ENCODE data around the gene RNF31. TPM values are rescaled to one million over a fixed set of nuclear protein-coding genes. Genes with fewer than 3 reads are reported as not detected.

RNF31 gene
- total RNA-seq, 2 experiments from 2014 or later: 46.0 to 57.8 TPM

DNA sequence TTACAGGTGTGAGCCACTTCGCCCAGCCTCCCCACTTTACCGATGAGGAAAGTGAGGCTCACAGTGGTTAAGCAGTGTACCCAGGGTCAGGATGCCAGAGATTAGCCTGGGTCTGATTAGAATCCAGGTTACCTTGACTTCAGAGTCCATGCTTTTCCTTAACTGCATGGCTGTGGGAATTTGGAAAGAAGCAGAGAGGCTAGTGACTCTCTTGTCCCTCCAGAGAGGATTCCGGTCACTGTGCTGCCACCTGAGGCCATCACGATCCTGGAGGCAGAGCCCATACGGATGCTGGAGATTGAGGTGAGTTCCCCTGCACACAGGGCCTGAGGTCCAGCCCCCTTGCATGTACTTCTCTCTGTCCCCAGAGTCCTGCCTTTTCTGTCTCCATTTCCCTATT is 29.3 kb downstream of the RNF31 start:
- no peak overlapping the region for H3K27ac ChIP-seq (ENCODE audit: low read depth in 1 of 2, low read length in 2 of 2)
- peaks cover 70% of the 10 kb centered on the region for H3K36me3 Mint-ChIP-seq (ENCODE audit: low read depth)
- H3K27me3 Mint-ChIP-seq: no peaks in the 10 kb centered on the region
- CTCF ChIA-PET: interaction anchor here (2.0 kb wide), 1 partner anchor 16 kb away, joined by 9 read pairs; the partner anchor contains the start of gene IRF9
- POLR2A ChIA-PET: interaction anchor here (0.9 to 2.3 kb wide), 3 partner anchors 15 to 62 kb away, joined by 3 to 11 read pairs (median 4); partner anchors contain the start of genes DCAF11, IRF9, NRL and PSME1
- H3K9me3 Mint-ChIP-seq: no peaks in the 10 kb centered on the region
- DNase-seq (no peak), ATAC-seq (ENCODE audit: poor library complexity) (no peak)
- no peak overlapping the region for H3K4me3 ChIP-seq (ENCODE audit: low read length)
- H3K27me3 ChIP-seq (ENCODE audit: control insufficient read depth in 1 of 2, insufficient read depth in 2 of 2, low read length in 2 of 2): no peaks in the 10 kb centered on the region
- H3K4me1 Mint-ChIP-seq (ENCODE audit: low read depth): peaks cover 20% of the 10 kb centered on the region
- H3K4me3 Mint-ChIP-seq: no peak overlapping the region
- peaks cover 64% of the 10 kb centered on the region for H3K36me3 ChIP-seq (ENCODE audit: insufficient read depth, low read length)
- intact Hi-C loops (cut with DNase I, micrococcal nuclease): no loop called here
- H3K27ac Mint-ChIP-seq: no peak overlapping the region
- TF ChIP-seq, protein P1, sequence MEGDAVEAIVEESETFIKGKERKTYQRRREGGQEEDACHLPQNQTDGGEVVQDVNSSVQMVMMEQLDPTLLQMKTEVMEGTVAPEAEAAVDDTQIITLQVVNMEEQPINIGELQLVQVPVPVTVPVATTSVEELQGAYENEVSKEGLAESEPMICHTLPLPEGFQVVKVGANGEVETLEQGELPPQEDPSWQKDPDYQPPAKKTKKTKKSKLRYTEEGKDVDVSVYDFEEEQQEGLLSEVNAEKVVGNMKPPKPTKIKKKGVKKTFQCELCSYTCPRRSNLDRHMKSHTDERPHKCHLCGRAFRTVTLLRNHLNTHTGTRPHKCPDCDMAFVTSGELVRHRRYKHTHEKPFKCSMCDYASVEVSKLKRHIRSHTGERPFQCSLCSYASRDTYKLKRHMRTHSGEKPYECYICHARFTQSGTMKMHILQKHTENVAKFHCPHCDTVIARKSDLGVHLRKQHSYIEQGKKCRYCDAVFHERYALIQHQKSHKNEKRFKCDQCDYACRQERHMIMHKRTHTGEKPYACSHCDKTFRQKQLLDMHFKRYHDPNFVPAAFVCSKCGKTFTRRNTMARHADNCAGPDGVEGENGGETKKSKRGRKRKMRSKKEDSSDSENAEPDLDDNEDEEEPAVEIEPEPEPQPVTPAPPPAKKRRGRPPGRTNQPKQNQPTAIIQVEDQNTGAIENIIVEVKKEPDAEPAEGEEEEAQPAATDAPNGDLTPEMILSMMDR (IDR thresholded peaks at IDR 0.05): no peak
- H3K4me1 ChIP-seq (ENCODE audit: insufficient read depth, low read length): peaks cover 13% of the 10 kb centered on the region
- H3K9me3 ChIP-seq (ENCODE audit: control insufficient read depth in 1 of 2, insufficient read depth in 1 of 2, low read length in 2 of 2): no peaks in the 10 kb centered on the region

DNA sequence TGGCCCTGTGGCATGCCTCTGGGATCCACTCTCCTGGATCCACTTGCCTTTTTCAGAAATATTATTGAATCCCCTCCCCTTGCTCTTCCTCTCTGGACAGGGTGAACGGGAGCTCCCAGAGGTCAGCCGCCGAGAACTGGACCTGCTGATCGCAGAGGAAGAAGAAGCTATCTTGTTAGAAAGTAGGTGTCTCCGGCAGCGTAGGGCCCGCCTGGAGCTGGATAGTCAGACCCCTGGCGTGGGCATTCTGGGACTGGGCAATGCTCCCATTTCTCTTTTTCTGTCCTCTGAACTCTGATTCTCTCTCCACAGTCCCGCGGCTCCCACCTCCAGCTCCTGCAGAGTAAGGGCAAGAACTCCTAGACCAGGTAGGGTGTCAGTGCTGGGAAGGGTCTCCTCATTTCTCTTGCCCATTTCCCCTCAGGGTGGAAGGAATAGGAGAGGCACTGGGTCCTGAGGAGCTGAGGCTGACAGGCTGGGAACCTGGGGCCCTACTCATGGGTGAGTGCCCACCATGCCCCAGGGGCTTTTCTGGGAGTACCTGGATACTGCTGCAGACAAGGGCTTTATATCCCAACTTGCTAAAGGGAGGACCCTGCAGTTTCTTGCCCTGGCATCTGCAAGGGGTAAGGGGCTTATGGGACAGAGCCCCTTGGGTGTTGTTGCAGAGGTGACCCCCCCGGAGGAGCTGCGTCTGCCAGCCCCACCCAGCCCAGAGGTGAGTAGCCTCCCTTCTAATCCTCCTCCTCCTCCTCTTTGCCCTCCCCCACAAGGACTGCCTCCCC is 29.9 kb downstream of the RNF31 start:
- Mint-ChIP-seq H3K27me3 (no peaks in the 10 kb centered on the region), H3K9me3 (no peaks in the 10 kb centered on the region), H3K36me3 (ENCODE audit: low read depth) (peaks cover 72% of the 10 kb centered on the region), H3K27ac (no peak overlapping the region), H3K4me1 (ENCODE audit: low read depth) (peaks cover 17% of the 10 kb centered on the region), H3K4me3 (no peak overlapping the region)
- intact Hi-C loops (cut with DNase I, micrococcal nuclease): no loop called here
- ATAC-seq (ENCODE audit: poor library complexity) (no peak), DNase-seq (no peak)
- POLR2A ChIA-PET: interaction anchor here (0.9 to 2.3 kb wide), 4 partner anchors 10 to 63 kb away, joined by 3 to 11 read pairs (median 4); partner anchors contain the start of genes DCAF11, IRF9, NRL and PSME1
- Histone ChIP-seq H3K36me3 (ENCODE audit: insufficient read depth, low read length) (peaks cover 70% of the 10 kb centered on the region), H3K9me3 (ENCODE audit: control insufficient read depth in 1 of 2, insufficient read depth in 1 of 2, low read length in 2 of 2) (no peaks in the 10 kb centered on the region), H3K4me3 (ENCODE audit: low read length) (no peak overlapping the region), H3K27me3 (ENCODE audit: control insufficient read depth in 1 of 2, insufficient read depth in 2 of 2, low read length in 2 of 2) (no peaks in the 10 kb centered on the region), H3K4me1 (ENCODE audit: insufficient read depth, low read length) (peaks cover 8% of the 10 kb centered on the region), H3K27ac (ENCODE audit: low read depth in 1 of 2, low read length in 2 of 2) (no peak overlapping the region)
- TF ChIP-seq, protein P1 (IDR thresholded peaks at IDR 0.05): no peak
- CTCF ChIA-PET: no interaction called here

DNA sequence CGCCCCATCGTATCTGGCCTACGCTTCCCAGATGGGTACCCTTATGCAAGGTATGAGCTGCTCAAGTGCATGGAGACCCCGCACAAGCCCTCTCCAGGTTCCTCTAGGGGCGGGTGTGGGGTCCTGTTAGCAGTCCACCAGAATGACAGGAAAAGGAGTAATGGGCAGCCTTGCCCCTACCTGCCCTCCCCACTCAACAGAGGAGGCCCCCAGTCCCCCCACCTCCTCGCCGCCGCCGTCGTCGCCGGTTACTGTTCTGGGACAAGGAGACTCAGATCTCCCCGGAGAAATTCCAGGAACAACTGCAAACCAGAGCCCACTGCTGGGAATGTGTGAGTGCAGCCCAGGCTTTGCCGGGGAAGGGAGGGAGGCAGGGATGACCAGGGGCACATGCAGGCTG is 30.6 kb downstream of the RNF31 start:
- CTCF ChIA-PET: no interaction called here
- Mint-ChIP-seq H3K27ac (no peak overlapping the region), H3K27me3 (no peaks in the 10 kb centered on the region), H3K4me1 (ENCODE audit: low read depth) (peaks cover 14% of the 10 kb centered on the region), H3K4me3 (no peak overlapping the region), H3K36me3 (ENCODE audit: low read depth) (peaks cover 77% of the 10 kb centered on the region), H3K9me3 (no peaks in the 10 kb centered on the region)
- TF ChIP-seq, protein P1 (IDR thresholded peaks at IDR 0.05): no peak
- intact Hi-C loops (cut with DNase I, micrococcal nuclease): no loop called here
- ATAC-seq (ENCODE audit: poor library complexity) (no peak), DNase-seq (no peak)
- Histone ChIP-seq H3K27me3 (ENCODE audit: control insufficient read depth in 1 of 2, insufficient read depth in 2 of 2, low read length in 2 of 2) (no peaks in the 10 kb centered on the region), H3K36me3 (ENCODE audit: insufficient read depth, low read length) (peaks cover 73% of the 10 kb centered on the region), H3K4me3 (ENCODE audit: low read length) (no peak overlapping the region), H3K27ac (ENCODE audit: low read depth in 1 of 2, low read length in 2 of 2) (no peak overlapping the region), H3K9me3 (ENCODE audit: control insufficient read depth in 1 of 2, insufficient read depth in 1 of 2, low read length in 2 of 2) (no peaks in the 10 kb centered on the region), H3K4me1 (ENCODE audit: insufficient read depth, low read length) (peaks cover 3% of the 10 kb centered on the region)
- POLR2A ChIA-PET: no interaction called here
